SW480 (cell line): Measurements from ENCODE around the gene CLCN5.

Source experiments
- DNase-seq: peaks from one replicate; pipeline ENCODE4 v3.0.0-alpha.2; 2016; ENCODE audit warnings: low spot score

The CLCN5 gene

GRCh38 chrX:50088645-50089044 lies 166.2 kb downstream of the CLCN5 start:
- DNase-seq, result no peak

- no peak for DNase-seq
Observed at GRCh38 chrX:50093625-50094024, 171.2 kb downstream of the CLCN5 start.

GRCh38 chrX:50097071-50097470 lies 174.7 kb downstream of the CLCN5 start:
- no peak for DNase-seq

GRCh38 chrX:50098241-50098640 lies 175.8 kb downstream of the CLCN5 start:
- no peak for DNase-seq

- no peak for DNase-seq
Observed at GRCh38 chrX:50098749-50099148, 176.4 kb downstream of the CLCN5 start.

GRCh38 chrX:50099331-50099730 lies 176.9 kb downstream of the CLCN5 start:
- DNase-seq, result no peak

GRCh38 chrX:50100188-50100587 lies 177.8 kb downstream of the CLCN5 start:
- DNase-seq, result peak; percentile 17

- DNase-seq, result no peak
Observed at GRCh38 chrX:50103176-50103575, 180.8 kb downstream of the CLCN5 start.

GRCh38 chrX:50103866-50104566 lies 181.6 kb downstream of the CLCN5 start:
- no peak for DNase-seq

GRCh38 chrX:50106051-50106675 lies 183.8 kb downstream of the CLCN5 start:
- DNase-seq, result no peak

GRCh38 chrX:50107470-50107869 lies 185.1 kb downstream of the CLCN5 start:
- no peak for DNase-seq

- peak; percentile 59 for DNase-seq
Observed at GRCh38 chrX:50108264-50108663, 185.9 kb downstream of the CLCN5 start.

GRCh38 chrX:50111742-50112141 lies 189.3 kb downstream of the CLCN5 start:
- no peak for DNase-seq

- DNase-seq, result no peak
Observed at GRCh38 chrX:50114113-50114512, 191.7 kb downstream of the CLCN5 start.

- DNase-seq, result no peak
Observed at GRCh38 chrX:50115973-50116372, 193.6 kb downstream of the CLCN5 start.

GRCh38 chrX:50117476-50117875 lies 195.1 kb downstream of the CLCN5 start:
- DNase-seq, result no peak

GRCh38 chrX:50125480-50125879 lies 203.1 kb downstream of the CLCN5 start:
- no peak for DNase-seq

- DNase-seq, result no peak
Observed at GRCh38 chrX:50147972-50148371, 225.6 kb downstream of the CLCN5 start.
